Stimulated activated CD4-positive, alpha-beta T cell treated with anti-CD3 and anti-CD28 coated beads, Interleukin-1b, Interleukin-23, amount 100 ng/mL, for 24 hours (primary cell): ENCODE measurements around the gene PDLIM5.
"Not testable (repeated sequence)": the region's sequence is repeated elsewhere in the genome, so short reads cannot be mapped to it uniquely, and the experiment has no call there.

Source experiments
- DNase-seq, 4 experiments: peaks; one replicate each; pipeline ENCODE4 v3.0.0-alpha.2; 2020; ENCODE audit warnings: low read depth in 4 of 4, low spot score in 1 of 4

The PDLIM5 gene

GRCh38 chr4:94451695-94452475, at the start of gene PDLIM5:
PDLIM5 (plus strand) TSS chr4:94451942; CDS start chr4:94455289, 3,347 bp downstream.
- DNase-seq: peak; percentile 76 to 87 (median 78)

- not testable (repeated sequence) for DNase-seq
These were observed 49.3 kb upstream of the PDLIM5 start for GRCh38 chr4:94402439-94402838.

GRCh38 chr4:94403751-94404150, 48.0 kb upstream of the PDLIM5 start:
- no peak for DNase-seq

GRCh38 chr4:94406668-94407437, 44.9 kb upstream of the PDLIM5 start:
- peak; percentile 14 to 34 (median 24) for DNase-seq

GRCh38 chr4:94407846-94408245, 43.9 kb upstream of the PDLIM5 start:
- DNase-seq: no peak

GRCh38 chr4:94408549-94409374, 43.0 kb upstream of the PDLIM5 start:
- DNase-seq: no peak

GRCh38 chr4:94409375-94409679, 42.4 kb upstream of the PDLIM5 start:
- no peak for DNase-seq

- DNase-seq: no peak
These were observed 41.8 kb upstream of the PDLIM5 start for GRCh38 chr4:94409962-94410361.

- no peak for DNase-seq
These were observed 41.0 kb upstream of the PDLIM5 start for GRCh38 chr4:94410678-94411206.

GRCh38 chr4:94411296-94411695, 40.4 kb upstream of the PDLIM5 start:
- DNase-seq: no peak

GRCh38 chr4:94412019-94412657, 39.6 kb upstream of the PDLIM5 start:
- DNase-seq: no peak

GRCh38 chr4:94412658-94413038, 39.1 kb upstream of the PDLIM5 start:
- DNase-seq: no peak

- no peak for DNase-seq
These were observed 38.5 kb upstream of the PDLIM5 start for GRCh38 chr4:94413085-94413840.

GRCh38 chr4:94414907-94415306, 36.8 kb upstream of the PDLIM5 start:
- no peak for DNase-seq

- no peak for DNase-seq
These were observed 36.3 kb upstream of the PDLIM5 start for GRCh38 chr4:94415448-94415847.

GRCh38 chr4:94416335-94416734, 35.4 kb upstream of the PDLIM5 start:
- no peak for DNase-seq

GRCh38 chr4:94416981-94417380, 34.8 kb upstream of the PDLIM5 start:
- no peak for DNase-seq

GRCh38 chr4:94419549-94419948, 32.2 kb upstream of the PDLIM5 start:
- no peak for DNase-seq

GRCh38 chr4:94419956-94420355, 31.8 kb upstream of the PDLIM5 start:
- no peak for DNase-seq

GRCh38 chr4:94420356-94420755, 31.4 kb upstream of the PDLIM5 start:
- DNase-seq: no peak
